Thoracic aorta (tissue), 2 donors: Measurements from ENCODE around the gene FIZ1. TPM values are rescaled to one million over a fixed set of nuclear protein-coding genes. Genes with fewer than 3 reads are reported as not detected.

ENCODE experiments used
- ATAC-seq: fragments of 150-250 bp; one replicate; pipeline ENCODE4 v1.8.0; 2017; ENCODE audit warnings: low read depth; ENCODE audit not compliant: insufficient number of reproducible peaks, low FRiP score
- DNase-seq: peaks from one replicate; pipeline ENCODE4 v3.0.0-alpha.2; 2020; ENCODE audit warnings: low spot score
- H3K27ac ChIP-seq, 2 donors: fragments of 200-600 bp; sonication (generic); 1 replicate in 1 of 2; 2 replicates in 1 of 2; pipeline ENCODE4 v1.5.1; 2016; ENCODE audit warnings: mild to moderate bottlenecking in 2 of 2, moderate library complexity in 2 of 2
- H3K27me3 ChIP-seq: fragments of 200-600 bp; sonication (generic); replicated peaks from 2 replicates; pipeline ENCODE4 v1.6.0; 2016; ENCODE audit warnings: mild to moderate bottlenecking; ENCODE audit not compliant: insufficient read depth
- H3K36me3 ChIP-seq: fragments of 200-600 bp; sonication (generic); one replicate; pipeline ENCODE4 v1.5.1; 2016
- H3K4me1 ChIP-seq, 2 donors: fragments of 200-600 bp; sonication (generic); 1 replicate in 1 of 2; 2 replicates in 1 of 2; pipeline versions ENCODE4 v1.5.1 to v1.6.0; 2016; ENCODE audit warnings: low read depth in 2 of 2, mild to moderate bottlenecking in 1 of 2; ENCODE audit not compliant: control insufficient read depth in 1 of 2
- H3K4me3 ChIP-seq: fragments of 200-600 bp; sonication (generic); 2 replicates; pipeline ENCODE4 v1.5.1; 2016; ENCODE audit warnings: mild to moderate bottlenecking
- H3K9me3 ChIP-seq: fragments of 200-600 bp; sonication (generic); 2 replicates; pipeline ENCODE4 v1.5.1; 2016
- total RNA-seq, 2 donors: library from RNA; depleted of rRNA; stranded (reverse); fragments of >200 nt; gene quantifications; one replicate each; pipeline versions ENCODE4 v1.1.0 to v1.2.3, GENCODE V29; 2016
- TF ChIP-seq, protein P1 (sequence below): fragments of 200-600 bp; sonication (generic); IDR thresholded peaks from one replicate; pipeline ENCODE4 v1.5.1; 2019; ENCODE audit warnings: antibody characterized with exemption

Gene FIZ1
- total RNA-seq, 2 donors from 2014 or later, result 9.5 to 17.3 TPM

DNA sequence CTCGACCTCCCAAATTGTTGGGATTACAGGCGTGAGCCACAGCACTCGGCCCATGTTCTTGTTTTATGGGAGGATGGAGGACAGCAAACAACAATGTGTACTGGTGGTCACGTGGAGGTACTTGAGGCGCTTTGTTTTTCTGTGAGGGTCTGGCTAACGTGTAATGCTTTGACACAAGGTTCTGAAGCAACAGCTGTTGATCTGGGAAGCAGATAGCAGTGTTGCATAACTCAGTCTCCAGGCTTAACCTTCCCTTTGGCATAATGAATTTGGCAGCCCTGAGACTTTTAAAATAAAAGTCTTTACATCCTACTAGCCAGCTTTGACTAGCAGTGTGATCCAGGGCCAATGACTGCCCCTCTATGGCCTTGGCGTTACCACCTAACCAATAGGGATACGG, 34.5 kb upstream of the FIZ1 start:
- H3K27me3 ChIP-seq, result no peaks in the 10 kb centered on the region
- TF ChIP-seq, protein P1, sequence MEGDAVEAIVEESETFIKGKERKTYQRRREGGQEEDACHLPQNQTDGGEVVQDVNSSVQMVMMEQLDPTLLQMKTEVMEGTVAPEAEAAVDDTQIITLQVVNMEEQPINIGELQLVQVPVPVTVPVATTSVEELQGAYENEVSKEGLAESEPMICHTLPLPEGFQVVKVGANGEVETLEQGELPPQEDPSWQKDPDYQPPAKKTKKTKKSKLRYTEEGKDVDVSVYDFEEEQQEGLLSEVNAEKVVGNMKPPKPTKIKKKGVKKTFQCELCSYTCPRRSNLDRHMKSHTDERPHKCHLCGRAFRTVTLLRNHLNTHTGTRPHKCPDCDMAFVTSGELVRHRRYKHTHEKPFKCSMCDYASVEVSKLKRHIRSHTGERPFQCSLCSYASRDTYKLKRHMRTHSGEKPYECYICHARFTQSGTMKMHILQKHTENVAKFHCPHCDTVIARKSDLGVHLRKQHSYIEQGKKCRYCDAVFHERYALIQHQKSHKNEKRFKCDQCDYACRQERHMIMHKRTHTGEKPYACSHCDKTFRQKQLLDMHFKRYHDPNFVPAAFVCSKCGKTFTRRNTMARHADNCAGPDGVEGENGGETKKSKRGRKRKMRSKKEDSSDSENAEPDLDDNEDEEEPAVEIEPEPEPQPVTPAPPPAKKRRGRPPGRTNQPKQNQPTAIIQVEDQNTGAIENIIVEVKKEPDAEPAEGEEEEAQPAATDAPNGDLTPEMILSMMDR, result no peak
- no peak overlapping the region for H3K27ac ChIP-seq
- no peaks in the 10 kb centered on the region for H3K9me3 ChIP-seq
- H3K4me3 ChIP-seq, result no peak overlapping the region
- ATAC-seq (no peak), DNase-seq (no peak)
- H3K4me1 ChIP-seq, result peaks cover 32 to 40% of the 10 kb centered on the region in 2 donors
- peaks cover 4% of the 10 kb centered on the region for H3K36me3 ChIP-seq

DNA sequence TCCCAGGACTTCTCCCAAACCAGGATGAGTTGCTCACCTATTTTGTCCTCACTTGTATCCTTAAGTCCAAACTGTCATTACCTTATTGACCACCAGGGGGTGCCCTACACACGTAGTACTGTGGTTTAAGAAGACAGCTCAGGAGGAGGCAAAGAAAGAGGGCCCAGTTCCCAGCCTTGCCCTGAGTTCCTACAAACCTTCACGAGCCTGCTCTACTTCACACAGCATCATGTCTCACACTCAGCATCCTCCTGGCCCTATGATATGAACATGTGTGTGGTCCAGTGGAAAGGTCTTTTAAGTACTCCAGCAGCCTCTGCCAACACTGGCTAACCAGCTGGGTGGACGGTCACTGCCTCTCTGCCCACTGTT, 33.1 kb upstream of the FIZ1 start:
- no peaks in the 10 kb centered on the region for H3K36me3 ChIP-seq
- ATAC-seq (no peak), DNase-seq (peak; percentile 97)
- peaks cover 23 to 32% of the 10 kb centered on the region in 2 donors for H3K4me1 ChIP-seq
- peak overlapping the region in 1 of 2 donors; percentile 27 for H3K27ac ChIP-seq
- TF ChIP-seq, protein P1, result peak; percentile 86
- no peaks in the 10 kb centered on the region for H3K9me3 ChIP-seq
- no peak overlapping the region for H3K4me3 ChIP-seq
- no peaks in the 10 kb centered on the region for H3K27me3 ChIP-seq

DNA sequence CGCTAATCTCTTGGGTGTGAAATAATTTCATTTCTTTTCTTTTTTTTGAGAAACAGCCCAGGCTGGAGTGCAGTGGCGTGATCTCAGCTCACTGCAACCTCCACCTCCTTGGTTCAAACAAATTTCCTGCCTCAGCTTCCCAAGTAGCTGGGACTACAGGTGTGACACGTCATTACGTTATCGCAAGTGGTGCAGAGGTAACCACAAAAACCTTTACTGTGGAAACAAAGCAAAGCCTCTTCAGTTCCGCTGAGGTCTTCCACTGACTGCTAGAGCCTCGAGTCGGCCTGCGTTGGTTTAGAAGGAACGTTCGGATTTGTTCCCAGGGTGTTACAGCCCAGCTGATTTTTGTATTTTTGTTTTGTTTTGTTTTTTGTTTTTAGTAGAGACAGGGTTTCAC, 27.0 kb upstream of the FIZ1 start:
- DNase-seq (no peak), ATAC-seq (no peak)
- Histone ChIP-seq H3K4me3 (no peak overlapping the region), H3K27ac (no peak overlapping the region), H3K9me3 (no peaks in the 10 kb centered on the region), H3K36me3 (no peaks in the 10 kb centered on the region), H3K4me1 (peaks cover 0 to 6% of the 10 kb centered on the region in 2 donors), H3K27me3 (no peaks in the 10 kb centered on the region)
- TF ChIP-seq, protein P1, result no peak

DNA sequence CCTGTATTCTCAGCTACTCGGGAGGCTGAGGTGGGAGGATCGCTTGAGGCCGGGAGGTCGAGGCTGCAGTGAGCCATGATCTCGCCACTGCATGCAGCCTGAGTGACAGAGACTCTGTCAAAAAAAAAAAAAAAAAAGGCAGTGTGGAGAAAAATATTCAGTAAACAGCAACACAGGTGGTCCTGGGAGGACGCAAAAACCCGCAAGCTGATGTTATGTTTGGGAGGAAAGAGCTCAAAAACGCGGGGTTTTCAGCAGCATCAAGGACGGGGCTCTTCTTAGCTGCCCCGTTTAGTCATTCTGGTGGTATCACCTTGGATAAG, 25.6 kb upstream of the FIZ1 start:
- no peaks in the 10 kb centered on the region for H3K9me3 ChIP-seq
- peak overlapping the region; percentile 94 for H3K4me3 ChIP-seq
- DNase-seq (no peak), ATAC-seq (no peak)
- peaks cover 0 to 6% of the 10 kb centered on the region in 2 donors for H3K4me1 ChIP-seq
- TF ChIP-seq, protein P1, result no peak
- no peaks in the 10 kb centered on the region for H3K36me3 ChIP-seq
- no peaks in the 10 kb centered on the region for H3K27me3 ChIP-seq
- peak overlapping the region in 1 of 2 donors; percentile 93 for H3K27ac ChIP-seq

DNA sequence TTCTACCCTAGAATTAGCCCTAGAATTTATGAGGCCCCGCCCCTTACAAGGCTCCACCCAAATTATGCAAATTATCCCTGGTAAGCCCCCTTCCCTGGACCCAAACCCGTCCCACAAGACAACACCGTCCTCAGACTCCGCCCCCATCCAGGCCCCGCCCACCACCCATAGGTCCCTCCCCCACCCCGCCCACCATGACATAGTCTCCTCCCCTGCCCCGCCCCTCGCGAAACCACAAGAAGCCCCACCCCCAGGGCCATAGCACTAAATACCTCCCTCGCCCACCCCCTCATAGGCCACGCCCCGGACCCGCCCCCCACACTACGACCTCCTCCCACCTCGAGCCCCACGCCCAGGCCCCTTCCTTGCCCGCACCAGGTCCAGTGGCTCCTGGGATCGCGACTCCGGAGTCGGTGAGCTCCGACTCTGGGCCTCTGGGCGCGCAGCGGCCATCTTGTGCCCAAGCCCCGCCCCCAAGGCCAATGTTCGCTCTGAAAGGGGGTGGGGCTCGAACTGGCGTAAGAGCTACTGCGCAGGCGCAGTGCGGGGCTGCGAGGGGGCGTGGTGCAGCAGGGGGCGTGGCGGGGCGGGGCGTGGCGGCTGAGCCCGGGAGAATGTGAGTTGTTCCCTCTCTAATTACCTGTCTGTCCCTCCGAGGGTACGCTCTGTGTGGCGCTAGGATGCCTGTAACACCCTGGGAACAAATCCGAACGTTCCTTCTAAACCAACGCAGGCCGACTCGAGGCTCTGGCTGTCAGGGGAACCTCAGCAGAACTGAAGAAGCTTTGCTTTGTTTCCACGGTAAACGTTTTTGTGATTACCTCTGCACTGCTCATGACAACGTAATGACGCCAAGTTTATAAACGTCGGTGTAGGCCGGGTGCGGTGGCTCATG, 25.0 kb upstream of the FIZ1 start, which contains the start of gene ZNF784:
Gene ZNF784, minus strand, starts transcription at position 458 of the 895 bp plus-strand sequence. Its CDS starts 5 bp downstream, at position 453.
- Histone ChIP-seq H3K4me3 (peak within 1 kb of the TSS; percentile 94), H3K27ac (peak within 1 kb of the TSS; percentile 93 to 96), H3K27me3 (no peaks in the 10 kb centered on the region), H3K4me1 (peaks cover 0 to 6% of the 10 kb centered on the region in 2 donors), H3K36me3 (no peaks in the 10 kb centered on the region), H3K9me3 (no peaks in the 10 kb centered on the region)
- TF ChIP-seq, protein P1, result no peak
- ATAC-seq (peak; percentile 81), DNase-seq (peak; percentile 85)
